HepG2 (cell line): ENCODE measurements around the gene MED15. TPM values are rescaled to one million over a fixed set of nuclear protein-coding genes. Genes with fewer than 3 reads are reported as not detected.

Experiments used
- ATAC-seq: fragments of 200-7000 bp; cut with Tn5 transposase; 3 replicates; pipeline ENCODE4 v1.9.1; 2020; ENCODE audit warnings: mild to moderate bottlenecking, moderate library complexity
- BruUV-seq: library from RNA; stranded (reverse); fragments of 400-500 nt; replicated peaks from 2 replicates; lab custom pipeline; 2021; lab: Mats Ljungman, UMichigan
- CTCF ChIA-PET: fragments of 300-600 bp; formaldehyde crosslinking; extraction: SDS; loops from one replicate; lab custom pipeline; 2021; ENCODE audit warnings: low total read pairs, inconsistent platforms, low intra/inter-chr PET ratio; lab: Yijun Ruan, JAX
- POLR2A ChIA-PET: fragments of 350-600 bp; sonication (Branson Sonifier 250); formaldehyde crosslinking; loops from one replicate; lab custom pipeline; 2020; ENCODE audit warnings: antibody characterized with exemption, inconsistent platforms; lab: Yijun Ruan, JAX
- DNase-seq: peaks from one replicate; pipeline ENCODE4 v3.0.0-alpha.2; 2015; ENCODE audit warnings: low spot score
- FAIRE-seq: peaks from 3 replicates; lab custom pipeline; 2011; peaks lifted over from hg19 to GRCh38; lab: Jason Lieb, UNC
- H2AFZ ChIP-seq: one replicate; pipeline ENCODE4 v1.6.1; 2011; ENCODE audit warnings: low read length, inconsistent platforms
- H3K27ac ChIP-seq: fragments of 300-600 bp; 3 replicates; pipeline ENCODE4 v1.8.0; 2011; ENCODE audit warnings: mixed run types, mild to moderate bottlenecking, mixed read lengths, low read length, inconsistent platforms; ENCODE audit not compliant: insufficient read depth; ENCODE audit errors: extremely low read length
- H3K27me3 ChIP-seq, 2 experiments: fragments of 200-600 bp in 1 of 2; 2 replicates in 1 of 2; 3 replicates in 1 of 2; pipeline versions ENCODE4 v1.6.0 to v1.8.0; 2011; ENCODE audit warnings: low read length in 2 of 2, mild to moderate bottlenecking in 2 of 2, moderate library complexity in 2 of 2, inconsistent platforms in 1 of 2; ENCODE audit not compliant: insufficient read depth in 2 of 2, control insufficient read depth in 1 of 2
- H3K36me3 ChIP-seq, 2 experiments: fragments of 200-600 bp in 1 of 2; replicated peaks in 1 of 2; 2 replicates in 1 of 2; 3 replicates in 1 of 2; pipeline versions ENCODE4 v1.5.1 to v1.8.0; 2011; ENCODE audit warnings: low read length in 2 of 2, inconsistent platforms in 1 of 2; ENCODE audit not compliant: insufficient read depth in 2 of 2, control insufficient read depth in 1 of 2
- H3K4me1 ChIP-seq: 2 replicates; pipeline ENCODE4 v1.5.1; 2012; ENCODE audit warnings: low read length, inconsistent platforms; ENCODE audit not compliant: insufficient read depth
- H3K4me2 ChIP-seq: 2 replicates; pipeline ENCODE4 v1.6.0; 2011; ENCODE audit warnings: low read depth, low read length, inconsistent platforms
- H3K4me3 ChIP-seq, 3 experiments: fragments of 200-600 bp in 1 of 3; sonication (generic), shearing (Covaris generic) in 1 of 3; replicated peaks in 1 of 3; 2 replicates each; pipeline ENCODE4 v1.5.1; 2011 to 2016; ENCODE audit warnings: low read length in 3 of 3, inconsistent platforms in 2 of 3, low read depth in 2 of 3, mild to moderate bottlenecking in 2 of 3, control low read depth in 1 of 3, mixed read lengths in 1 of 3; ENCODE audit not compliant: insufficient read depth in 1 of 3
- H3K79me2 ChIP-seq: one replicate; pipeline ENCODE4 v1.6.1; 2011; ENCODE audit warnings: low read length, inconsistent platforms; ENCODE audit not compliant: insufficient read depth
- H3K9ac ChIP-seq: 2 replicates; pipeline ENCODE4 v1.6.0; 2011; ENCODE audit warnings: mild to moderate bottlenecking, low read depth, low read length, inconsistent platforms; ENCODE audit not compliant: insufficient read depth
- H3K9me3 ChIP-seq: 2 replicates; pipeline ENCODE4 v1.5.1; 2012; ENCODE audit warnings: mild to moderate bottlenecking, low read length
- H4K20me1 ChIP-seq: 2 replicates; pipeline ENCODE4 v1.6.0; 2011; ENCODE audit warnings: inconsistent platforms, mild to moderate bottlenecking, low read length, moderate library complexity; ENCODE audit not compliant: insufficient read depth
- AGO2 ChIP-seq: fragments of 200-400 bp; formaldehyde crosslinking; optimal IDR thresholded peaks from 2 replicates; pipeline ENCODE3; 2017; ENCODE audit warnings: mild to moderate bottlenecking, low read depth, low read length, moderate library complexity
- ARID2 ChIP-seq: sonication (generic); formaldehyde crosslinking; IDR thresholded peaks from 2 replicates; pipeline ENCODE4 v1.8.1; 2022; ENCODE audit warnings: mild to moderate bottlenecking, missing genetic modification reagents, borderline replicate concordance
- CSRNP1 ChIP-seq: sonication (generic); formaldehyde crosslinking; IDR thresholded peaks from 2 replicates; pipeline ENCODE4 v1.8.1; 2023; ENCODE audit warnings: mild to moderate bottlenecking, missing genetic modification reagents
- ERF ChIP-seq: IDR thresholded peaks from 2 replicates; pipeline ENCODE4 v1.6.1; 2018; ENCODE audit warnings: missing biosample characterization, missing genetic modification reagents
- GATAD2A ChIP-seq: IDR thresholded peaks from 2 replicates; pipeline ENCODE4 v1.6.1; 2016
- POLR2AphosphoS5 ChIP-seq: IDR thresholded peaks from 2 replicates; pipeline ENCODE4 v1.6.1; 2012; ENCODE audit warnings: low read depth, low read length
- TEF ChIP-seq: sonication (generic); formaldehyde crosslinking; IDR thresholded peaks from 2 replicates; pipeline ENCODE4 v1.5.0; 2020; ENCODE audit warnings: missing genetic modification reagents
- ZNF24 ChIP-seq: fragments of 450-650 bp; IDR thresholded peaks from 2 replicates; pipeline ENCODE4 v1.6.1; 2017; ENCODE audit warnings: antibody characterized with exemption, mild to moderate bottlenecking
- ZNF619 ChIP-seq: sonication (generic); formaldehyde crosslinking; IDR thresholded peaks from 2 replicates; pipeline ENCODE4 v1.4.0; 2020; ENCODE audit warnings: mild to moderate bottlenecking, missing genetic modification reagents
- WGBS: methylation state at CpG from one replicate; pipeline ENCODE4 v1.1.6; 2017; ENCODE audit warnings: low lambda C conversion rate; 5-methylcytosine and 5-hydroxymethylcytosine counted together
- in situ Hi-C: cut with HindIII; loops from 2 replicates; pipeline ENCODE4 v1.10.0; 2017; ENCODE audit warnings: low pct_unique_long_range_greater_than_20kb; ENCODE audit not compliant: extremely low pct_ligation_motif_present
- intact Hi-C: fragments of 100-400 bp; cut with micrococcal nuclease; formaldehyde crosslinking; loops from one replicate; pipeline ENCODE4 v1.10.0; 2022; ENCODE audit not compliant: unreplicated experiment
- polyA plus RNA-seq, 8 experiments: library from polyadenylated mRNA; depleted of rRNA in 3 of 8; stranded (reverse) in 7 of 8; unstranded in 1 of 8; fragments of >200 nt; fragmentation: Illumina TruSeq in 4 of 8; extraction: Trizol in 4 of 8; gene quantifications; 2 replicates each; pipeline versions ENCODE4 v1.2.1 to v1.2.3, GENCODE V29; 2011 to 2016; ENCODE audit warnings: low read depth in 4 of 8, missing spikeins in 1 of 8, mixed read lengths in 1 of 8; ENCODE audit not compliant: insufficient read depth in 1 of 8
- total RNA-seq, 5 experiments: library from RNA; depleted of rRNA; stranded (reverse); fragments of >200 nt; fragmentation: Illumina TruSeq; extraction: Trizol; gene quantifications; 2 replicates each; pipeline ENCODE4 v1.2.3, GENCODE V29; 2016; ENCODE audit warnings: low read depth in 1 of 5
- TF ChIP-seq, protein P1 (sequence below): sonication (generic); formaldehyde crosslinking; IDR thresholded peaks from 2 replicates; pipeline ENCODE4 v1.5.1; 2020; ENCODE audit warnings: missing genetic modification reagents, mild to moderate bottlenecking, borderline replicate concordance
- TF ChIP-seq, protein P2 (sequence below): sonication (generic); formaldehyde crosslinking; IDR thresholded peaks from 2 replicates; pipeline ENCODE4 v1.8.0; 2022; ENCODE audit warnings: mild to moderate bottlenecking, missing genetic modification reagents, moderate library complexity
- TF ChIP-seq, protein P3 (sequence below): sonication (generic); formaldehyde crosslinking; IDR thresholded peaks from 2 replicates; pipeline ENCODE4 v1.5.1; 2020; ENCODE audit warnings: missing genetic modification reagents, mild to moderate bottlenecking, borderline replicate concordance

Gene MED15
- total and polyA plus RNA-seq, 2 of the 13 experiments (the other 11 are each of a cell fraction or from before 2014, with no cell fraction given) = 14.3 to 27.0 TPM

GRCh38 chr22:20537325-20537756 is 29.9 kb downstream of the MED15 start:
- no peak overlapping the region for H3K4me2 ChIP-seq
- H3K27ac ChIP-seq = no peak overlapping the region
- intact Hi-C loops = no loop called here
- ChIA-PET CTCF (no interaction called here), POLR2A (no interaction called here)
- no TSS peak for BruUV-seq
- DNase-seq (no peak), ATAC-seq (no peak), FAIRE-seq (no peak)
- peaks cover 27% of the 10 kb centered on the region for H3K79me2 ChIP-seq
- TF ChIP-seq AGO2 = no peak
- no peak for TF ChIP-seq TEF
- no peak for TF ChIP-seq ARID2 (CRISPR knock-in tag)
- no peak for TF ChIP-seq POLR2AphosphoS5
- TF ChIP-seq ZNF24 = no peak
- TF ChIP-seq GATAD2A (CRISPR knock-in tag) = no peak
- TF ChIP-seq, protein P1, sequence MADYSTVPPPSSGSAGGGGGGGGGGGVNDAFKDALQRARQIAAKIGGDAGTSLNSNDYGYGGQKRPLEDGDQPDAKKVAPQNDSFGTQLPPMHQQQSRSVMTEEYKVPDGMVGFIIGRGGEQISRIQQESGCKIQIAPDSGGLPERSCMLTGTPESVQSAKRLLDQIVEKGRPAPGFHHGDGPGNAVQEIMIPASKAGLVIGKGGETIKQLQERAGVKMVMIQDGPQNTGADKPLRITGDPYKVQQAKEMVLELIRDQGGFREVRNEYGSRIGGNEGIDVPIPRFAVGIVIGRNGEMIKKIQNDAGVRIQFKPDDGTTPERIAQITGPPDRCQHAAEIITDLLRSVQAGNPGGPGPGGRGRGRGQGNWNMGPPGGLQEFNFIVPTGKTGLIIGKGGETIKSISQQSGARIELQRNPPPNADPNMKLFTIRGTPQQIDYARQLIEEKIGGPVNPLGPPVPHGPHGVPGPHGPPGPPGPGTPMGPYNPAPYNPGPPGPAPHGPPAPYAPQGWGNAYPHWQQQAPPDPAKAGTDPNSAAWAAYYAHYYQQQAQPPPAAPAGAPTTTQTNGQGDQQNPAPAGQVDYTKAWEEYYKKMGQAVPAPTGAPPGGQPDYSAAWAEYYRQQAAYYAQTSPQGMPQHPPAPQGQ (CRISPR knock-in tag) = no peak
- TF ChIP-seq CSRNP1 = no peak
- no peak for TF ChIP-seq ZNF619
- TF ChIP-seq, protein P2, sequence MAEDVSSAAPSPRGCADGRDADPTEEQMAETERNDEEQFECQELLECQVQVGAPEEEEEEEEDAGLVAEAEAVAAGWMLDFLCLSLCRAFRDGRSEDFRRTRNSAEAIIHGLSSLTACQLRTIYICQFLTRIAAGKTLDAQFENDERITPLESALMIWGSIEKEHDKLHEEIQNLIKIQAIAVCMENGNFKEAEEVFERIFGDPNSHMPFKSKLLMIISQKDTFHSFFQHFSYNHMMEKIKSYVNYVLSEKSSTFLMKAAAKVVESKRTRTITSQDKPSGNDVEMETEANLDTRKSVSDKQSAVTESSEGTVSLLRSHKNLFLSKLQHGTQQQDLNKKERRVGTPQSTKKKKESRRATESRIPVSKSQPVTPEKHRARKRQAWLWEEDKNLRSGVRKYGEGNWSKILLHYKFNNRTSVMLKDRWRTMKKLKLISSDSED (CRISPR knock-in tag) = no peak
- TF ChIP-seq ERF (CRISPR knock-in tag) = no peak
- TF ChIP-seq, protein P3, sequence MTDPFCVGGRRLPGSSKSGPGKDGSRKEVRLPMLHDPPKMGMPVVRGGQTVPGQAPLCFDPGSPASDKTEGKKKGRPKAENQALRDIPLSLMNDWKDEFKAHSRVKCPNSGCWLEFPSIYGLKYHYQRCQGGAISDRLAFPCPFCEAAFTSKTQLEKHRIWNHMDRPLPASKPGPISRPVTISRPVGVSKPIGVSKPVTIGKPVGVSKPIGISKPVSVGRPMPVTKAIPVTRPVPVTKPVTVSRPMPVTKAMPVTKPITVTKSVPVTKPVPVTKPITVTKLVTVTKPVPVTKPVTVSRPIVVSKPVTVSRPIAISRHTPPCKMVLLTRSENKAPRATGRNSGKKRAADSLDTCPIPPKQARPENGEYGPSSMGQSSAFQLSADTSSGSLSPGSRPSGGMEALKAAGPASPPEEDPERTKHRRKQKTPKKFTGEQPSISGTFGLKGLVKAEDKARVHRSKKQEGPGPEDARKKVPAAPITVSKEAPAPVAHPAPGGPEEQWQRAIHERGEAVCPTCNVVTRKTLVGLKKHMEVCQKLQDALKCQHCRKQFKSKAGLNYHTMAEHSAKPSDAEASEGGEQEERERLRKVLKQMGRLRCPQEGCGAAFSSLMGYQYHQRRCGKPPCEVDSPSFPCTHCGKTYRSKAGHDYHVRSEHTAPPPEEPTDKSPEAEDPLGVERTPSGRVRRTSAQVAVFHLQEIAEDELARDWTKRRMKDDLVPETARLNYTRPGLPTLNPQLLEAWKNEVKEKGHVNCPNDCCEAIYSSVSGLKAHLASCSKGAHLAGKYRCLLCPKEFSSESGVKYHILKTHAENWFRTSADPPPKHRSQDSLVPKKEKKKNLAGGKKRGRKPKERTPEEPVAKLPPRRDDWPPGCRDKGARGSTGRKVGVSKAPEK = no peak
- no peak overlapping the region for H3K4me3 ChIP-seq
- H4K20me1 ChIP-seq = peaks cover 23% of the 10 kb centered on the region
- 90% methylated on average over 2 of the region's 3 CpGs for WGBS
- H3K36me3 ChIP-seq = peaks cover 20 to 60% of the 10 kb centered on the region in 2 experiments
- in situ Hi-C loops = no loop called here
- no peak overlapping the region for H3K9ac ChIP-seq
- H3K9me3 ChIP-seq = no peaks in the 10 kb centered on the region
- no peak overlapping the region for H2AFZ ChIP-seq
- H3K27me3 ChIP-seq = no peaks in the 10 kb centered on the region
- H3K4me1 ChIP-seq = peaks cover 5% of the 10 kb centered on the region
